HG02884 (cell line): Measurements from ENCODE around the gene LMF1.

Experiments
- ATAC-seq: cut with Tn5 transposase; IDR thresholded peaks from one replicate; pipeline ENCODE4 v1.9.1; 2021; ENCODE audit warnings: mild to moderate bottlenecking, moderate library complexity; ENCODE audit not compliant: unreplicated experiment

Gene LMF1

DNA sequence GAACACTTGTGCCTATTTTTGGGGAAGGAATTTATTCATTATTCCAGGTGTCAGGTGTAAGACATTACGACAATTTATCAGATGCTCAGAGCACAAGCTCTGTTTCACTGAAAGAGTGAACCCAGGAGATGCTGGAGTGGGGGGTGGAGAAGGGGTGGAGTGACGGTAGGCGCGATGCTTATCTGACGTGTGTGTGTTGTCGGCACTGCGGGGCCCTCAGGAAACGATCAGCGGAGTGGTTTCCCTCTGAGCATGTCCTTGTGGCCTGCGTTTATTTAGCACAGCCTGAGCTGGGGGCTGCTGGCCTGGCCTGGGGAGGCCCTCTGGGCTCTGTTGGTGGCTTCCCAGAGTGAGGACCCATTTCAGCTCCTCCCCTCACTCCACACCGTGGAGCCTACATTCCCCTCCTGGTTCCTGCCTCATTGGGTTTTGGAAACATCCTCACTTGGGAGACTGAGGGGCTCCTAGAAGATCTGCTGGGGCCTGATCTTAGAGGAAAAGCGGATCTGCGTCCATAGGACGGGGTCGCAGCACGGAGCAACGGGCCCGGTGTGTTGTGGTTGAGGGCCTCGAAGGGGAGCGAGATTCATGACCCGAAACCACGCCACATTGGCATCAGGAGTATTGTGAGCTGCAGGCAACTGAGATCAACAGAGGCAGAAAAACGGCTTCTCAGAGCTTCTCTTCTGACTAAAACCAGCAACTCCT is 151.3 kb downstream of the LMF1 start:
- no peak for ATAC-seq

DNA sequence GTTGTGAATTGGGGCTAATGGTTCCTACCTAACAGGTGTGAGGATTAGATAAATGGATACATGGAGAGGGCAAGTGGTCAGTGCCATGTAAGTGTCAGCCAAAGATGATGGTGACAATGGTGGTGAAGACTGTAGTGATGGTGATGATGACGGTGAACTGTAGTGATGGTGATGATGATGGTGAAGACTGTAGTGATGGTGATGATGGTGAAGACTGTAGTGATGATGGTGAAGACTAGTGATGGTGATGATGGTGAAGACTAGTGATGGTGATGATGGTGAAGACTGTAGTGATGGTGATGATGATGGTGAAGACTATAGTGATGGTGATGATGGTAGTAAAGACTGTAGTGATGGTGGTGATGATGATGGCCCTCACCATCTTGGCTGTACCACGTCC is 152.2 kb downstream of the LMF1 start:
- no peak for ATAC-seq

DNA sequence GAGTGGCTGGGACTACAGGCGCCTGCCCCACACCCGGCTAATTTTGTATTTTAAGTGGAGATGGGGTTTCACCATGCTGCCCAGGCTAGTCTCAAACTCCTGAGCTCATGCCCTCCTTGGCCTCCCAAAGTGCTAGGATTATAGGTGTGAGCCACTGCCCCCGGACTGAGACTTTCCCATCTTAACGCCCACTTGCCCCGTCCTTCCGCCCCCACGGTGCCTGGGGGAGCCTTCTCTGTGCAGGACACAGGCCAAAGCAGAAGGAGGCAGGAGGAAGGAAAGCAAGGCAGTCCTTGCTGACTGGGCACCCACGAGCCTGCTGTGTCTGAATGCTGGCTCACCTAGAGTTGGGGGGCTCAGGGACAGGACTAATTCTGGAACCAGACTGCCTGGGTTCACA is 152.7 kb downstream of the LMF1 start:
- no peak for ATAC-seq

DNA sequence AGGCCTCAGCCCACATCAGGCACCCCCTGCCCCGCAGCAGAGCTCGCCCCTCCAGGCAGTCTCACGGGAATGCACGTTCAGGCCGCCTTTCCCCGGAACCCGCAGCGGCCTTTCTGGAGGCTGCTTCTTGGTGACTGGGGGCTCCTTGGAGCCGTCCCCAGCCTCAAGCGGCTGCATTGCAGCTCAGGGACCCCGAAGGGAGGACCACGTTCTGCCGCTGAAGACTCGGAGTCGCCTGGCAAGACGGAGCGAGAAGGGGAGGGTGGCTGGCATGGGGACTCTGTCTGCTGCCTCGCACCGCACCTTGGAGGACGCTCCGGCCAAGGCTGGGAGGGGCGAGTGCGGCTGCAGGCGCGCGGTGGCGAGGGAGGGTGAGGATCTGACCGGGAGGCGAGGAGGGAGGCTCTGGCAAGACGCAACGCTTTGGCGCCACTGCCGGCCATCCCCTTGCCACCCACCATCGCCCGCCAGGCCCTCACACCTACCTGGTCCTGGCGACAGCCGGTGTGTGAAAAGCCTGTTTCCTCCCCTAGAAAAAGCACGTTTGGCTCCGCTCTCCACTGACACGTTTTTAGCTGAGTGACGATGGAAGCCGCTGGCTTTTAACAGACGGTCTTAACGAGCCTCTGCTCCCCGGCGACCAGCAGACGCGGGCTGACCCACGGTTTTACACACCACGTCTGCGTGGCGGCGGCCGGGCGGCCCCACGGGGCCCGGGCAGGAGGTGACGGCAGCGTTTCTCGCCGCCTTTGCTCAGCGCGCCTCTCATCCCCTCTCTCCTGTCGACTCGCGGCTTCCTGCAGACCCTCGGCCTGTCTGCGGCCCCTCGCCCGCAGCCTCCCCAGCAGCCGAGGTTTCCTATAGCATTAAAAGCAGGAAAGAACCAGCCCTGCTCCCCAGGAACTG is 153.5 kb downstream of the LMF1 start:
- no peak for ATAC-seq

DNA sequence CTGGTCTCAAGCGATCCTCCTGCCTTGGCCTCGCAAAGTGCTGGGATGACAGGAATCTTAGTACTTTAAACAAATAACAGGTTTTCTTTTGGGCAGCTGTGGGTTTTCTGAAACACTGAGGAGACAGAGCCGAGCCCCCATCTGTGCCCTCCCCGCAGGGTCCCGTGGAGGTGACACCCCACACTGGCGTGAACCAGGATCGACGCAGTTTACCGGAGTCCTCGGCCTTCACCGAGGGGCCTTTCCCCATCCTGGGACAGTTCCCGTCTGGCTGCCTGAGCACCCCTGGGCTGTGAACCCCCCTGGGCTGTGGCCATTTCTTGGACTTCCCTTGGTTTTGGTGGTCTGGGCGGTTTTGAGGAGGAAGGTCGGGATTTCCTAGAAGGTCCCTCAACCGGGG is 154.9 kb downstream of the LMF1 start:
- ATAC-seq = no peak

DNA sequence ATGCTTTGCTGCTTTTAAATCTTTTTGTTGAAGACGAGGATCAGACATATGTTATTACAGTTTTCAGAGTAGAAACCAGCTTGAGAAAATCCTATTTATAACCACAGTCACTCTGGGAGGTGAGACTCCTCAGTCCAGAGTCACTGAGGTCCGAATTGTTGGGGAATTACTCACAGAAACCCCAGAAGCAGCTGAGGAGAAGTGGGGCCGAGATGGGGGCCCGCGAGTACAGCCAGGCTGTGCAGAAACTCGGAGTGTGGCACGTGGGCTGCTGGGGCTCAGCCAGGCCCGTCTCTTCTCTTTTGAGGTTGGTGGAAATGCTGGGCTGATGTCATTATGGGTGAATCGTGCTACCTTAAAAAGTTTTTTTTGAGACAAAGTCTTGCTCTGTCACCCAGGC is 155.8 kb downstream of the LMF1 start:
- ATAC-seq = no peak

DNA sequence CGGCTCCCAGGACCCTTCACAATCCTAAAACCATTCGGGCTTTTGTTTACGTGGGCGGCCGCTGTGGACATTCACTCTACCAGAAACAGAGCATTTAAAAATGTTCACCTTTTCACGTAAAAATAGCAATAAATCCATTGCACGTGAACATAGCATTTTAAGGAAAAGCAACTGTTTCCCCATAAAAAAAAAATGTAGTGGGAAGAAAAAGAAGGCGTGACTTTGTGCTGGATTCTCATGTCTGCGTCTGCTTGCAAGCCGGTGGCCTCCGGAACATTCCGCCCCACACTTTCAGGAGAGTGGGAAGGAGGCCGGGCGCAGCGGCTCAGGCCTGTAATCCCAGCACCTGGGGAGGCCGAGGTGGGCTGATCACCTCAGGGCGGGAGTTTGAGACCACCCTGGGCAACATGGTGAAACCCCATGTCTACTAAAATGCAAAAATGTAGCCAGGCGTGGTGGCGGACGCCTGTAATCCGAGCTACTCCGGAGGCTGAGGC is 156.8 kb downstream of the LMF1 start:
- ATAC-seq = no peak

DNA sequence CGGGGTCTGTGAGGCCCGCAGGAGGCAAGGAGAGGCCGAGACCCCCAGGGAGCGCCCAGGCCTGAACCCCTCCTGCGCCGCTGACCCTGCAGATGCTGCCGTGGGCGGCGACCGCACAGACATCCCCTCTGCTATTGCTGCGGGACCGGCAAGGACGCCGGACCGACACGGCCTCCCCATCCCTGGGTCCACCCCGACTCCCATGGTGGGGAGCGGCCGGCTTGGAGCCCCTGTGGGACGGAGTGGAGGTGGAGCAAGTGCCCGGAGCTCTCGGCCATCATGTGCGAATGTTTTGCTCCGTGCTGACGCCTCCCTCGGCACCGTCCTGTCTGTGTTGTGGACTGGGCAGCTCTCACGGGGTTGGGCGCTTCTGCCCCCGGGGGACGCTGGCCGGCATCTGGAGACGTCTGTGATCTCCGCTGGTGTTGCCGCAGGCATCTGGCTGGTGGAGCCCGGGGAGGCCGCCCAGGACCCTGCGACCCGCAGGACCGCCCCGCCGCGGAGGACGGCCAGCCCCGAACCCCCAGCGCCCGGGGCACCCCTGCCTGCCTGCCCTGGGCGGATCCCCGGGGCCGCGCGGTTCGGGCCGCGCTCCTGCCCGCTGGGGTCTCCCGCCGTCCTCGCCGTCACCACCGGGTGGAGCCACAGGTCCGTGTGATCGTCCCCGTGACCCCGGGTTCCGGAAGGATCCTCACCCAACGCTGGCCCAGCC is 157.4 kb downstream of the LMF1 start:
- no peak for ATAC-seq

DNA sequence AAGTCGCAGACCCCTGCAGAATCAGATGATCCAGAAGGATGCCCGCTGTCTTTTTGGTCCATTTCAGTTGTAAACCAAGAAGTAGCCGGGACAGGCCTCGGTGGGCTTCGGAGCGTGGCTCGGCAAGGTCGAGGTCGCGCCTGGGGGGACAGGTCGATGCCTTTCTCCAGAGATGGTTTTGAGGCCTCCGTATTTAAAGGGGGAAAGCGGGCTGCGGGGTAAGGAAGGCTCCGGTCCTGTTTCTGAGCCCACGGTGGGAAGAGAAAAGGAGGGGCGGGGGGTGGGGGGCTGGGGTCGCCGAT is 162.7 kb downstream of the LMF1 start:
- no peak for ATAC-seq

DNA sequence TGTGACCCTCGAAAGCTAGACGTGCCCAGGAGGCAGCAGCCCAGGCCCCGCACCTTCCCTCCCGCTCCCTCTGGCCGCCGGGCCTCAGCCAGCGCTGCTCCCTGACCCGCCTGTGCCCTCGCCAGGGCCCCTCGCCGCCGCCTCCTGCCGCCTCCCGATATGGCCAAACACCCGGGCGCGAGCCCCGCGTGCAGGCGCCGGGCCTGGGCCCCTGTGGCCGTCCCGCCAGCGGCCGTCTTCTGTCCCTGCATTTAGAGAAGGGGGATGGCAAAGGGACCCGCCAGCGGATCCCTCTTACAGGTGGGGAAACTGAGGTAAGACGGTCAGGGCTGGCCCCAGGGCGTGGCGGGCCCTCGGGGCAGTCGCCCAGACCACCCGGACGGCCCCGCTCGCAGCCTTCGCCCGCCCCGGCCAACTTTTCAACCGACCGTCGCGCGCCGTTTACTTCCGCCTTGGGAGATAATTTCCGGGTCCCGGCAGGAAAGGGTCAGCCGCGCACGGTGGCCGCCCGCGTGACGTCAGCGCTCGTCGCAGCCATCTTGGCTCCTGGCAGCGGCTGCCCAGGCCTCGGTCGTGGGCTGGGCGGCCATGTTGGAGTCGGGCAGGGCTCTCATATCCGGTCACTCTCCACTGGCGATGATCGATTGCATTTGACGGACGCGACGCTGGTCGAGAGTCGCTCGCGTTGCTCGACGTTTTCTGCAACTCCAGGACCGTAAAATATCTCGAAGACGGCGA is 163.3 kb downstream of the LMF1 start:
- ATAC-seq = peak; percentile 69

DNA sequence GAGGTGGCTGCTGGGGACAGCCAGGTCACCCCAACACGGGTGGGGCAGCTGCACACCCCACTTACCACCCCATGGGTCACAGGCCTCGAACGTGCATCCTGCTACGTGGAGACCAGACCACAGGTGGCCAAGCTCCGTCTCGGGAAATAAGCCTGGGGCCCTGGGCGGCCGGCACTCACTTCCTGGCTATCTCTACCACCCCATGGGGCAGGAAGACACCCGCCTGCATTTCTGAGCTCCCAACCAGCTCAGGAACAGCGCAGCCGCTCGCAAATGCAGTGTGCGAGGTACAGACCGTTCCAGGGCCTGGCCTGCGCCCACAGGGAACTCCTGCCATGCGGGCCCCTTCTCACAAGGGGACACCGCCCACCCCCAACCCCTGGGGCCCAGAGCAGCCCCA is 165.3 kb downstream of the LMF1 start:
- ATAC-seq = no peak

DNA sequence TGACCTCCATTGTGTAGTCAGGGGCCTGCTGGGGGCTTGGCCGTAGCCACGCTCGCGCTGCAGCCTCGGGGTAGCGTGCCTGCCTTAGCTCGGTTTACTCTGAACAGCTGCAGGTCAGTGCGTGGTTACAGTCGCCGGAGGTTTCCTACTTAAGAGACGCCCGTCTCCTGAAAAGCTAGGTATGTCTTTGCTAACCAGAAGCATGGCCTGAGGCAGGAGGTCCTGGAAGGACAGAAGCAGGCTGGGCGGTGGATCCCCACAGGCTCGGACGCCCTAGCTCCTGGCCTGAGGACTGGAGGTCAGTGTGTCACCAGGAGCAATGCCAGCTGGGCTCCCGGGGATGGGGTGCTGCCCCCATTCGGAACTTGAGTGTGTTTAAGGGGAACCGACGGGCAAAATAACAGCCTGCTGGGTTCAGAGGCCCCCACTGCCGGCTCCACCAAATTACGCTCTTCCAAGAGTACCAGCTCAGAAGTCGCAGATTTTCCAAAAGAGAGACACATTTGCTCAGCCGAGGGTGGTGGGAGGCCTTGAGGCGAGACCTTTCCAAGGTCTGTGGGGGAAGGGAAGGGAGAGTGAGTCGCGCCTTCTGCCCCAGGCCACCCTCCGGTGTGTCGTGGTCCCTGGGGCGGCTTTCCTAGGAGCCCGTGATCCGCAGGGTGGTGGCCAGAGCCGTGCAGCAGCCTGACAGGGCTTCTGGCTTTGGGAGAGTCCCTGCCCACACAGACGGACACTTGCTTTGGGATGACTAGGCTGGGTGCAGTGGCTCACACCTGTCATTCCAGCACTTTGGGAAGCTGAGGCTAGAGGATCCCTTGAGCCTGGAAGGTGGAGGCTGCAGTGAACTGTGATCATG is 166.4 kb downstream of the LMF1 start:
- no peak for ATAC-seq

DNA sequence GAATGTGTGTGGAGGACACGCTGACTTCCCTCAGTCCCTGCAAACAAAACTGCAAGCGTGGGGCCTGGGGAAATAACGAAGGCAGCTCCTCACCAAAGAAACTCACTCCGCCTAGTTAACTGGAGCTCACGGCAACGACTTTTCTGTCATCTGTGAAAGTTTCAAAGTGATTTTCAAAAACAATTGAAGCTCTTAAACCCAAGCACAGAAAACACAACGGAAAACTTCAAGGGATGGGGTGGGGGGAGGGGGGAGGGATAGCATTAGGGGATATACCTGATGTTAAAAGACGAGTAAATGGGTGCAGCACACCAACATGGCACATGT is 167.1 kb downstream of the LMF1 start:
- no peak for ATAC-seq
